NB4 (cell line): ENCODE data around the gene PIP5K1A.

Experiments
- DNase-seq: peaks from one replicate; pipeline ENCODE4 v3.0.0; 2010; ENCODE audit warnings: low read depth
- H3K4me3 ChIP-seq: one replicate; pipeline ENCODE4 v1.5.1; 2011; ENCODE audit warnings: mild to moderate bottlenecking, low read depth, low read length, moderate library complexity
- CTCF ChIP-seq: IDR thresholded peaks from one replicate; pipeline ENCODE4 v1.5.1; 2012; ENCODE audit warnings: low read depth, low read length
- MAX ChIP-seq: IDR thresholded peaks from 2 replicates; pipeline ENCODE4 v1.6.1; 2011; ENCODE audit warnings: low read depth, low read length
- MYC ChIP-seq: IDR thresholded peaks from 2 replicates; pipeline ENCODE4 v1.6.1; 2011; ENCODE audit warnings: low read depth, low read length
- POLR2A ChIP-seq: IDR thresholded peaks from 2 replicates; pipeline ENCODE4 v1.6.1; 2011; ENCODE audit warnings: mild to moderate bottlenecking; ENCODE audit not compliant: insufficient read length; ENCODE audit errors: extremely low read depth

PIP5K1A gene

GRCh38 chr1:151277249-151277648 lies 78.9 kb downstream of the PIP5K1A start:
- H3K4me3 ChIP-seq: no peak overlapping the region
- TF ChIP-seq MAX (no peak), MYC (no peak), CTCF (no peak), POLR2A (no peak)
- peak; percentile 88 for DNase-seq

GRCh38 chr1:151281225-151281968 lies 83.0 kb downstream of the PIP5K1A start:
- peak; percentile 98 for DNase-seq
- TF ChIP-seq POLR2A (peak; percentile 31), MYC (peak; percentile 6; the same call in 1 of the 2 replicates), MAX (peak; percentile 17; the same call in 1 of the 2 replicates), CTCF (no peak)
- H3K4me3 ChIP-seq: peak overlapping the region; percentile 96

GRCh38 chr1:151281969-151282882 lies 83.9 kb downstream of the PIP5K1A start, which contains the start of gene ZNF687:
Gene ZNF687, plus strand, starts transcription at chr1:151282299. Its CDS starts 3,993 bp downstream, at chr1:151286292.
- H3K4me3 ChIP-seq: peak within 1 kb of the TSS; percentile 96
- DNase-seq: peak; percentile 100
- TF ChIP-seq POLR2A (peak; percentile 63), MYC (peak; percentile 37; the same call in 1 of the 2 replicates), CTCF (no peak), MAX (peak; percentile 61)

- DNase-seq: peak; percentile 61
- no peak for TF ChIP-seq MYC
- no peak for TF ChIP-seq POLR2A
- no peak for TF ChIP-seq CTCF
- TF ChIP-seq MAX: no peak
- H3K4me3 ChIP-seq: peak overlapping the region; percentile 96
Observed at GRCh38 chr1:151282883-151283725, 84.8 kb downstream of the PIP5K1A start.

GRCh38 chr1:151284013-151284577 lies 85.7 kb downstream of the PIP5K1A start:
- TF ChIP-seq CTCF (no peak), MAX (no peak), POLR2A (no peak)
- H3K4me3 ChIP-seq: no peak overlapping the region
- no peak for DNase-seq
